IMR-90 (cell line): Measurements from ENCODE around the gene AMN. TPM values are rescaled to one million over a fixed set of nuclear protein-coding genes. Genes with fewer than 3 reads are reported as not detected.

Source experiments
- ATAC-seq: fragments of 200-7000 bp; cut with Tn5 transposase; 2 replicates; pipeline ENCODE4 v1.9.1; 2020; ENCODE audit warnings: low read depth, mild to moderate bottlenecking, moderate library complexity
- BruUV-seq: library from RNA; stranded (reverse); fragments of 400-500 nt; replicated peaks from 2 replicates; lab custom pipeline; 2021; lab: Mats Ljungman, UMichigan
- CTCF ChIA-PET: fragments of 300-600 bp; formaldehyde crosslinking; extraction: SDS; loops from one replicate; lab custom pipeline; 2021; ENCODE audit warnings: antibody characterized with exemption; lab: Yijun Ruan, JAX
- POLR2A ChIA-PET: fragments of 300-600 bp; sonication (Branson Sonifier 250); formaldehyde crosslinking; loops from one replicate; lab custom pipeline; 2022; ENCODE audit warnings: antibody characterized with exemption; ENCODE audit not compliant: unreplicated experiment; lab: Charles Lee
- DNase-seq: peaks from one replicate; pipeline ENCODE4 v3.0.0; 2013
- H2AFZ ChIP-seq: replicated peaks from 2 replicates; pipeline ENCODE3; 2013; ENCODE audit warnings: low read length, mild to moderate bottlenecking; ENCODE audit not compliant: poor library complexity
- H2AK5ac ChIP-seq: 2 replicates; pipeline ENCODE4 v1.6.1; 2013; ENCODE audit warnings: low read depth, low read length, inconsistent platforms
- H2AK9ac ChIP-seq: replicated peaks from 2 replicates; pipeline ENCODE3; 2013; ENCODE audit warnings: mild to moderate bottlenecking, low read depth, low read length, moderate library complexity; ENCODE audit not compliant: poor library complexity
- H2BK120ac ChIP-seq: 2 replicates; pipeline ENCODE4 v1.6.1; 2013; ENCODE audit warnings: low read depth, low read length, inconsistent platforms
- H2BK15ac ChIP-seq: 3 replicates; pipeline ENCODE4 v1.6.1; 2013; ENCODE audit warnings: low read depth, low read length, inconsistent platforms
- H2BK20ac ChIP-seq: 2 replicates; pipeline ENCODE4 v1.6.1; 2013; ENCODE audit warnings: low read depth, mild to moderate bottlenecking, inconsistent platforms, low read length, moderate library complexity
- H2BK5ac ChIP-seq: 2 replicates; pipeline ENCODE4 v1.6.1; 2013; ENCODE audit warnings: mild to moderate bottlenecking, low read depth, low read length, inconsistent platforms; ENCODE audit not compliant: poor library complexity, severe bottlenecking
- H3K14ac ChIP-seq: replicated peaks from 2 replicates; pipeline ENCODE4 v1.6.1; 2013; ENCODE audit warnings: low read depth, low read length, inconsistent platforms
- H3K18ac ChIP-seq: 2 replicates; pipeline ENCODE4 v1.6.1; 2013; ENCODE audit warnings: low read depth, low read length, control low read depth
- H3K23ac ChIP-seq: 2 replicates; pipeline ENCODE4 v1.6.1; 2013; ENCODE audit warnings: low read depth, low read length, inconsistent platforms
- H3K27ac ChIP-seq: 2 replicates; pipeline ENCODE4 v1.5.1; 2013; ENCODE audit warnings: mild to moderate bottlenecking, control low read depth, low read length; ENCODE audit not compliant: insufficient read depth
- H3K27me3 ChIP-seq: 2 replicates; pipeline ENCODE4 v1.6.1; 2013; ENCODE audit warnings: low read length; ENCODE audit not compliant: control insufficient read depth, insufficient read depth
- H3K36me3 ChIP-seq: 2 replicates; pipeline ENCODE4 v1.6.1; 2013; ENCODE audit warnings: low read length, mixed read lengths; ENCODE audit not compliant: control insufficient read depth, insufficient read depth
- H3K4ac ChIP-seq: 2 replicates; pipeline ENCODE4 v1.6.1; 2013; ENCODE audit warnings: low read depth, low read length, inconsistent platforms
- H3K4me1 ChIP-seq: 2 replicates; pipeline ENCODE4 v1.6.1; 2013; ENCODE audit warnings: low read length, mixed read lengths; ENCODE audit not compliant: control insufficient read depth, insufficient read depth
- H3K4me2 ChIP-seq: 2 replicates; pipeline ENCODE4 v1.6.1; 2013; ENCODE audit warnings: low read depth, mild to moderate bottlenecking, control low read depth, low read length, moderate library complexity
- H3K4me3 ChIP-seq: 2 replicates; pipeline ENCODE4 v1.5.1; 2013; ENCODE audit warnings: low read depth, mild to moderate bottlenecking, control low read depth, low read length, moderate library complexity; ENCODE audit not compliant: insufficient read depth
- H3K56ac ChIP-seq: 2 replicates; pipeline ENCODE4 v1.6.1; 2013; ENCODE audit warnings: low read length, inconsistent platforms; ENCODE audit not compliant: insufficient read depth; ENCODE audit errors: extremely low read depth
- H3K79me1 ChIP-seq, 2 experiments: 2 replicates each; pipeline ENCODE4 v1.6.1; 2013; ENCODE audit warnings: low read length in 2 of 2, inconsistent platforms in 1 of 2, low read depth in 1 of 2
- H3K9ac ChIP-seq: 2 replicates; pipeline ENCODE4 v1.6.1; 2013; ENCODE audit warnings: low read depth, low read length, control low read depth
- H3K9me1 ChIP-seq: 2 replicates; pipeline ENCODE4 v1.6.1; 2013; ENCODE audit warnings: low read length, inconsistent platforms; ENCODE audit not compliant: insufficient read depth
- H3K9me3 ChIP-seq: 2 replicates; pipeline ENCODE4 v1.6.1; 2013; ENCODE audit warnings: low read length; ENCODE audit not compliant: control insufficient read depth, insufficient read depth
- H4K20me1 ChIP-seq: 2 replicates; pipeline ENCODE4 v1.6.1; 2013; ENCODE audit warnings: low read length, inconsistent platforms; ENCODE audit not compliant: insufficient read depth
- H4K5ac ChIP-seq: 2 replicates; pipeline ENCODE4 v1.6.1; 2013; ENCODE audit warnings: mild to moderate bottlenecking, low read depth, low read length, control low read depth
- H4K8ac ChIP-seq, 2 experiments: 2 replicates each; pipeline ENCODE4 v1.6.1; 2013; ENCODE audit warnings: low read depth in 2 of 2, low read length in 2 of 2, control low read depth in 1 of 2, inconsistent platforms in 1 of 2
- H4K91ac ChIP-seq: 2 replicates; pipeline ENCODE4 v1.6.1; 2013; ENCODE audit warnings: low read depth, low read length, inconsistent platforms; ENCODE audit not compliant: insufficient read depth
- BHLHE40 ChIP-seq: fragments of 150-350 bp; IDR thresholded peaks from 2 replicates; pipeline ENCODE4 v1.6.1; 2016; ENCODE audit warnings: mild to moderate bottlenecking, low read depth, low read length
- CEBPB ChIP-seq: IDR thresholded peaks from 2 replicates; pipeline ENCODE4 v1.6.1; 2012; ENCODE audit warnings: low read depth, low read length, improper control_type of control experiment
- CHD1 ChIP-seq: IDR thresholded peaks from 2 replicates; pipeline ENCODE4 v1.6.1; 2012; ENCODE audit warnings: low read depth, low read length, improper control_type of control experiment
- MAFK ChIP-seq: IDR thresholded peaks from 2 replicates; pipeline ENCODE4 v1.6.1; 2012; ENCODE audit warnings: low read depth, low read length, improper control_type of control experiment
- MAZ ChIP-seq: IDR thresholded peaks from 2 replicates; pipeline ENCODE4 v1.6.1; 2012; ENCODE audit warnings: low read depth, mild to moderate bottlenecking, low read length, improper control_type of control experiment, moderate library complexity, borderline replicate concordance
- MXI1 ChIP-seq: IDR thresholded peaks from 2 replicates; pipeline ENCODE4 v1.6.1; 2012; ENCODE audit warnings: low read depth, mild to moderate bottlenecking, low read length, moderate library complexity, borderline replicate concordance
- NFE2L2 ChIP-seq: fragments of 150-350 bp; IDR thresholded peaks from 2 replicates; pipeline ENCODE4 v1.6.1; 2016; ENCODE audit warnings: low read depth, mild to moderate bottlenecking, low read length
- POLR2A ChIP-seq: IDR thresholded peaks from 2 replicates; pipeline ENCODE4 v1.6.1; 2012; ENCODE audit warnings: mild to moderate bottlenecking, low read depth, low read length
- RCOR1 ChIP-seq: IDR thresholded peaks from 2 replicates; pipeline ENCODE4 v1.6.1; 2012; ENCODE audit warnings: mild to moderate bottlenecking, low read length, improper control_type of control experiment; ENCODE audit not compliant: insufficient replicate concordance
- RFX5 ChIP-seq: IDR thresholded peaks from 2 replicates; pipeline ENCODE4 v1.8.0; 2012; ENCODE audit warnings: low read depth, mild to moderate bottlenecking, low read length, moderate library complexity
- SMC3 ChIP-seq: fragments of 150-350 bp; IDR thresholded peaks from 2 replicates; pipeline ENCODE4 v1.6.1; 2016; ENCODE audit warnings: low read depth, mild to moderate bottlenecking, antibody characterized with exemption, low read length, moderate library complexity
- WGBS, 2 experiments: methylation state at CpG; one replicate each; pipeline versions ENCODE4 v1.1.5 to v1.1.7; 2013; ENCODE audit warnings: missing lambda C conversion rate in 2 of 2; ENCODE audit not compliant: insufficient read length in 1 of 2; ENCODE audit errors: extremely low coverage in 2 of 2; 5-methylcytosine and 5-hydroxymethylcytosine counted together
- dilution Hi-C: fragments of 300-500 bp; cut with HindIII; formaldehyde crosslinking; loops from one replicate; pipeline ENCODE4 v1.14.3; 2018; ENCODE audit warnings: low sequenced_read_pairs; ENCODE audit not compliant: unreplicated experiment
- in situ Hi-C: fragments of 300-500 bp; cut with MboI; formaldehyde crosslinking; loops from 3 replicates; pipeline ENCODE4 v1.14.3; 2019; ENCODE audit warnings: low sequenced_read_pairs, inconsistent platforms, mixed read lengths
- intact Hi-C: fragments of 100-400 bp; cut with micrococcal nuclease; formaldehyde crosslinking; loops from 2 replicates; pipeline ENCODE4 v1.10.0; 2022
- polyA plus RNA-seq, 3 experiments: library from polyadenylated mRNA; depleted of rRNA; stranded (reverse); fragments of >200 nt; gene quantifications; 2 replicates each; pipeline ENCODE4 v1.2.3, GENCODE V29; 2012; ENCODE audit warnings: low replicate concordance in 1 of 3
- total RNA-seq: library from RNA; depleted of rRNA; stranded (reverse); fragments of >200 nt; gene quantifications from 2 replicates; pipeline ENCODE4 v1.2.3, GENCODE V29; 2012
- TF ChIP-seq, protein P1 (sequence below): conservative IDR thresholded peaks from 2 replicates; pipeline ENCODE4 v1.5.1; 2012; ENCODE audit warnings: mild to moderate bottlenecking, low read depth, low read length, improper control_type of control experiment
- TF ChIP-seq, protein P2 (sequence below): fragments of 150-350 bp; IDR thresholded peaks from 2 replicates; pipeline ENCODE4 v1.6.1; 2017; ENCODE audit warnings: mild to moderate bottlenecking, antibody characterized with exemption, low read length, low read depth

The AMN gene
- total and polyA plus RNA-seq, 2 of the 4 experiments (the other 2 are of a cell fraction) = under 0.01 to 0.24 TPM

DNA sequence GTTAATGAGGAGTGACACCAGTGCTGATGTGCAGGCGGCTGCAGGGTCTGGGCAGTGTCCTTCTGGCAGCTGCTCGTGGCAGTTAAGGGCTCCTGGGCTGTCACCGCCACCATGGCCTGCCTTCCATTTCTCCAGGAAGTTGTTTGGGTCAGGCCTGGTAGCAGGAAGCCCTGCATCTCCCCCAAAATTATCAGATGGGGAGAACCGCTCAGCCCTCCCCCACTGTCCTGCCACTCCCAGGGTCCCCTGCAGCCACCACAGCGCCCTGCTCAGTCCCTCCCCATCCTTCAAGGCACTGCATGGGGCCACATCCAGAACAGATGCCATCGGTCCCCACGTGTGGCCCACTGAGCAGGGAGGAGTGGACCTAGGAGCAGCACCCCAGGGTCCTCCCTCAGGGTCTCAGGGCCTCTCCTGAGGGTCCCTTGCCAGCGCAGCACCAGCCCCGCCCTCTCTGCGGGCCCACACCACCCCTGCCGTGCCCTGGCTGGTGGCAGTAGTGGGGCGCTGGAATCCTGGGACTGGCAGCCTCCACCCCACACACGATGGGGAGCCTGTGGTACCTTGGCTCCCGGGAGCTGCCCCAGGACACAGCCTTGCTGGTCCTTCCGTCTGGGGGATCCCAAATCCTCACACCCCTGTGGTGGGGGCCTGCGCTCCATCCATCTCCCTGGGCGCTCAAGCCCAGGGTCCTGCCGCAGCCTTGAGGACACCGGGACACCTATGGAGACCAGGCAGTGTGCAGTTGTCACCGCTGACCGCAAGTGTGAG lies 10.3 kb upstream of the AMN start:
- Histone ChIP-seq H3K9me3 (no peaks in the 10 kb centered on the region), H2AFZ (peak overlapping the region; percentile 43), H3K36me3 (no peaks in the 10 kb centered on the region), H3K9me1 (0 out of 2 replicates have a peak, but pooled peaks cover 2% of the 10 kb centered on the region), H3K79me1 (no peaks in the 10 kb centered on the region), H4K5ac (no peak overlapping the region), H4K20me1 (no peaks in the 10 kb centered on the region; the same call in 1 of the 2 replicates), H3K4me3 (no peak overlapping the region), H4K8ac (no peak overlapping the region), H4K91ac (no peak overlapping the region), H3K27me3 (no peaks in the 10 kb centered on the region), H3K4me1 (no peaks in the 10 kb centered on the region), H2BK15ac (no peak overlapping the region), H2BK120ac (no peak overlapping the region), H3K4me2 (no peak overlapping the region), H2BK20ac (no peak overlapping the region), H3K27ac (no peak overlapping the region), H3K18ac (no peak overlapping the region), H3K14ac (no peak overlapping the region), H3K23ac (no peak overlapping the region), H3K56ac (no peak overlapping the region), H2AK5ac (0 out of 2 replicates have a peak overlapping the region, but pooled peaks have one; percentile 28), H3K9ac (no peak overlapping the region), H2AK9ac (peak overlapping the region; percentile 70), H3K4ac (no peak overlapping the region), H2BK5ac (no peak overlapping the region)
- in situ Hi-C loops = loop anchor here (10.0 kb wide), 2 partner anchors 137 to 217 kb away; partner anchors contain the start of gene TRAF3
- intact Hi-C loops = loop anchor here (10.0 kb wide), 1 partner anchor 317 kb away; the partner anchor contains the start of gene RCOR1
- DNase-seq (no peak), ATAC-seq (no peak)
- 92% methylated on average over 10 of the region's 21 CpGs; no CpG with 5 or more reads in 1 of the 2 experiments for WGBS, 2 experiments
- dilution Hi-C loops = no loop called here
- TF ChIP-seq SMC3 = no peak
- TF ChIP-seq MXI1 = no peak
- TF ChIP-seq NFE2L2 = no peak
- TF ChIP-seq MAFK = no peak
- no peak for TF ChIP-seq POLR2A
- TF ChIP-seq MAZ = no peak
- TF ChIP-seq, protein P1, sequence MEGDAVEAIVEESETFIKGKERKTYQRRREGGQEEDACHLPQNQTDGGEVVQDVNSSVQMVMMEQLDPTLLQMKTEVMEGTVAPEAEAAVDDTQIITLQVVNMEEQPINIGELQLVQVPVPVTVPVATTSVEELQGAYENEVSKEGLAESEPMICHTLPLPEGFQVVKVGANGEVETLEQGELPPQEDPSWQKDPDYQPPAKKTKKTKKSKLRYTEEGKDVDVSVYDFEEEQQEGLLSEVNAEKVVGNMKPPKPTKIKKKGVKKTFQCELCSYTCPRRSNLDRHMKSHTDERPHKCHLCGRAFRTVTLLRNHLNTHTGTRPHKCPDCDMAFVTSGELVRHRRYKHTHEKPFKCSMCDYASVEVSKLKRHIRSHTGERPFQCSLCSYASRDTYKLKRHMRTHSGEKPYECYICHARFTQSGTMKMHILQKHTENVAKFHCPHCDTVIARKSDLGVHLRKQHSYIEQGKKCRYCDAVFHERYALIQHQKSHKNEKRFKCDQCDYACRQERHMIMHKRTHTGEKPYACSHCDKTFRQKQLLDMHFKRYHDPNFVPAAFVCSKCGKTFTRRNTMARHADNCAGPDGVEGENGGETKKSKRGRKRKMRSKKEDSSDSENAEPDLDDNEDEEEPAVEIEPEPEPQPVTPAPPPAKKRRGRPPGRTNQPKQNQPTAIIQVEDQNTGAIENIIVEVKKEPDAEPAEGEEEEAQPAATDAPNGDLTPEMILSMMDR = no peak
- no peak for TF ChIP-seq RFX5
- no peak for TF ChIP-seq CHD1
- no peak for TF ChIP-seq BHLHE40
- TF ChIP-seq CEBPB = no peak
- no peak for TF ChIP-seq RCOR1
- TF ChIP-seq, protein P2, sequence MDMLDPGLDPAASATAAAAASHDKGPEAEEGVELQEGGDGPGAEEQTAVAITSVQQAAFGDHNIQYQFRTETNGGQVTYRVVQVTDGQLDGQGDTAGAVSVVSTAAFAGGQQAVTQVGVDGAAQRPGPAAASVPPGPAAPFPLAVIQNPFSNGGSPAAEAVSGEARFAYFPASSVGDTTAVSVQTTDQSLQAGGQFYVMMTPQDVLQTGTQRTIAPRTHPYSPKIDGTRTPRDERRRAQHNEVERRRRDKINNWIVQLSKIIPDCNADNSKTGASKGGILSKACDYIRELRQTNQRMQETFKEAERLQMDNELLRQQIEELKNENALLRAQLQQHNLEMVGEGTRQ = no peak
- ChIA-PET CTCF (interaction anchor here (1.1 kb wide), 1 partner anchor 210 kb away, joined by 4 read pairs; no protein-coding TSS in a partner anchor), POLR2A (interaction anchor here (0.6 kb wide), 1 partner anchor 199 kb away, joined by 11 read pairs; no protein-coding TSS in a partner anchor)
- no TSS peak for BruUV-seq
